GM23338 (cell line): Measurements from ENCODE around the gene COX20. TPM values are rescaled to one million over a fixed set of nuclear protein-coding genes. Genes with fewer than 3 reads are reported as not detected.

Experiments
- ATAC-seq: fragments of 200-7000 bp; cut with Tn5 transposase; 3 replicates; pipeline ENCODE4 v1.9.1; 2020
- DNase-seq: peaks from one replicate; pipeline ENCODE4 v3.0.0-alpha.2; 2015; ENCODE audit warnings: low spot score
- H2AFZ ChIP-seq: fragments of 200-600 bp; sonication (generic); 2 replicates; pipeline ENCODE4 v1.8.0; 2016; ENCODE audit warnings: antibody characterized with exemption, mild to moderate bottlenecking, moderate library complexity
- H3F3A ChIP-seq: fragments of 200-600 bp; sonication (generic); replicated peaks from 2 replicates; pipeline ENCODE4 v1.8.0; 2017; ENCODE audit warnings: antibody characterized with exemption, mixed run types, low read depth
- H3K27ac ChIP-seq: fragments of 200-600 bp; sonication (generic); 2 replicates; pipeline ENCODE4 v1.6.1; 2016; ENCODE audit warnings: low read depth
- H3K27me3 ChIP-seq: fragments of 200-600 bp; sonication (generic); 2 replicates; pipeline ENCODE4 v1.8.0; 2016; ENCODE audit warnings: mild to moderate bottlenecking, mixed run types, moderate library complexity; ENCODE audit not compliant: insufficient read depth
- H3K36me3 ChIP-seq: fragments of 200-600 bp; sonication (generic); 2 replicates; pipeline ENCODE4 v1.8.0; 2016; ENCODE audit warnings: mild to moderate bottlenecking; ENCODE audit not compliant: insufficient read depth
- H3K4me1 ChIP-seq: fragments of 200-600 bp; sonication (generic); 2 replicates; pipeline ENCODE4 v1.8.0; 2016; ENCODE audit warnings: mild to moderate bottlenecking, moderate library complexity; ENCODE audit not compliant: insufficient read depth
- H3K4me2 ChIP-seq: fragments of 200-600 bp; sonication (generic); 2 replicates; pipeline ENCODE4 v1.7.1; 2017; ENCODE audit warnings: mixed run types
- H3K4me3 ChIP-seq: fragments of 200-600 bp; sonication (generic); 2 replicates; pipeline ENCODE4 v1.6.1; 2016; ENCODE audit warnings: mixed run types
- H3K79me2 ChIP-seq: fragments of 200-600 bp; sonication (generic); replicated peaks from 2 replicates; pipeline ENCODE4 v1.8.0; 2017; ENCODE audit warnings: mild to moderate bottlenecking; ENCODE audit not compliant: insufficient read depth
- H3K9me2 ChIP-seq: fragments of 200-600 bp; sonication (generic); 2 replicates; pipeline ENCODE4 v1.8.0; 2017; ENCODE audit not compliant: insufficient read depth
- H4K20me1 ChIP-seq: fragments of 200-600 bp; sonication (generic); replicated peaks from 2 replicates; pipeline ENCODE4 v1.8.0; 2017; ENCODE audit warnings: mild to moderate bottlenecking; ENCODE audit not compliant: insufficient read depth
- H3K27ac Mint-ChIP-seq: 2 replicates; pipeline ENCODE4 v1.8.0; 2020; ENCODE audit warnings: inconsistent platforms, mild to moderate bottlenecking, moderate library complexity, mixed read lengths
- H3K27me3 Mint-ChIP-seq: 3 replicates; pipeline ENCODE4 v1.8.0; 2022; ENCODE audit warnings: low read depth, mild to moderate bottlenecking, moderate library complexity, mixed read lengths, inconsistent platforms; ENCODE audit not compliant: insufficient read depth, poor library complexity
- H3K36me3 Mint-ChIP-seq: 3 replicates; pipeline ENCODE4 v1.8.0; 2021; ENCODE audit warnings: low read depth, mild to moderate bottlenecking, inconsistent platforms, moderate library complexity, mixed read lengths
- H3K4me1 Mint-ChIP-seq: 3 replicates; pipeline ENCODE4 v1.8.0; 2020; ENCODE audit warnings: mild to moderate bottlenecking, inconsistent platforms, mixed read lengths
- H3K4me3 Mint-ChIP-seq: 3 replicates; pipeline ENCODE4 v1.8.0; 2021; ENCODE audit warnings: moderate library complexity, mild to moderate bottlenecking, inconsistent platforms, mixed read lengths
- H3K9me3 Mint-ChIP-seq: 3 replicates; pipeline ENCODE4 v1.8.0; 2020; ENCODE audit warnings: moderate library complexity, mild to moderate bottlenecking, inconsistent platforms, mixed read lengths
- CREB1 ChIP-seq: fragments of 250-450 bp; sonication (Bioruptor Pico); IDR thresholded peaks from 2 replicates; pipeline ENCODE4 v1.5.0; 2020; ENCODE audit warnings: low read depth, mild to moderate bottlenecking, moderate library complexity
- EZH2 ChIP-seq: fragments of 200-600 bp; sonication (generic); IDR thresholded peaks from one replicate; pipeline ENCODE4 v1.8.0; 2017; ENCODE audit warnings: antibody characterized with exemption, mild to moderate bottlenecking, low read depth; ENCODE audit not compliant: unreplicated experiment
- EZH2phosphoT487 ChIP-seq: fragments of 200-600 bp; sonication (generic); IDR thresholded peaks from one replicate; pipeline ENCODE4 v1.8.1; 2018; ENCODE audit warnings: antibody characterized with exemption; ENCODE audit not compliant: unreplicated experiment
- NANOG ChIP-seq: IDR thresholded peaks from 2 replicates; pipeline ENCODE4 v1.6.1; 2016; ENCODE audit warnings: antibody characterized with exemption, borderline replicate concordance
- REST ChIP-seq: IDR thresholded peaks from one replicate; pipeline ENCODE4 v1.6.1; 2018; ENCODE audit warnings: antibody characterized with exemption; ENCODE audit not compliant: unreplicated experiment
- STAT1 ChIP-seq: IDR thresholded peaks from one replicate; pipeline ENCODE4 v1.6.1; 2016; ENCODE audit warnings: antibody characterized with exemption; ENCODE audit not compliant: unreplicated experiment
- ZNF114 ChIP-seq: fragments of 250-450 bp; sonication (Bioruptor Pico); IDR thresholded peaks from 2 replicates; pipeline ENCODE4 v1.5.0; 2020; ENCODE audit warnings: mild to moderate bottlenecking, moderate library complexity
- polyA plus RNA-seq: library from polyadenylated mRNA; unstranded; fragments of >200 nt; fragmentation: Nextera tagmentation; extraction: Ambion mirVana; gene quantifications from 2 replicates; pipeline ENCODE4 v1.2.1, GENCODE V29; 2016
- total RNA-seq: library from RNA; depleted of rRNA; stranded (reverse); fragments of >200 nt; shearing (Covaris generic); gene quantifications from 2 replicates; pipeline ENCODE4 v1.2.3, GENCODE V29; 2014

Gene COX20
- total and polyA plus RNA-seq, 2 experiments from 2014 or later, result 19.3 to 175 TPM

DNA sequence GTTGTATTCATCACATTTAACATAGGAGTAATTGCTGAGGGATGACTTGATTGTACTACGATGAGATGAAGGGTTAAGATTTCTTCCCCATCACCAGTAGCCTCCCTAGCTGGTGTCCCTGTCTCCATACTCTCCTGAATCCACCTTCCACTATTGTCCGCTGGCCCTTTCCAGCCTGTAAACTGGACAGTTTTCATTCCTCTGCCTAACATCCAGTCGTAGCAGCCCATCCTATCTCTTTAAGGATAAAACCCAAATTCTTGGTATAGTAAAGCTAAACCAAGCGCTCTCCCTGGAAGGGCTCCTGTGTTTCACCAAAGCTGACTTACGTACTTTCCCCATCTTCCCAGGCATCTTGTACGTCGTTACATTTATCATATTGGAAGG is 670 bp downstream of the COX20 start (continued):
- TF ChIP-seq REST (no peak), EZH2phosphoT487 (no peak), CREB1 (CRISPR knock-in tag) (no peak), NANOG (no peak)

GRCh38 chr1:244836584-244836983 is 1.1 kb downstream of the COX20 start:
- Mint-ChIP-seq H3K36me3 (peaks cover 25% of the 10 kb centered on the region), H3K27me3 (peaks cover 18% of the 10 kb centered on the region), H3K4me3 (peak overlapping the region; percentile 94), H3K4me1 (peaks cover 38% of the 10 kb centered on the region), H3K27ac (peak overlapping the region; percentile 97), H3K9me3 (no peaks in the 10 kb centered on the region; the same call in 2 of the 3 replicates)
- H3K4me2 ChIP-seq, result peak overlapping the region; percentile 82
- no peak overlapping the region for H2AFZ ChIP-seq
- H3K36me3 ChIP-seq, result no peaks in the 10 kb centered on the region
- H3K79me2 ChIP-seq, result peaks cover 44% of the 10 kb centered on the region
- H3K27me3 ChIP-seq, result no peaks in the 10 kb centered on the region
- no peak for ATAC-seq
- TF ChIP-seq STAT1 (no peak), EZH2 (no peak), REST (no peak), ZNF114 (no peak), CREB1 (CRISPR knock-in tag) (no peak)
- H3K27ac ChIP-seq, result peak overlapping the region; percentile 100
- no peak for DNase-seq
- no peaks in the 10 kb centered on the region for H3K9me2 ChIP-seq
- H3K4me1 ChIP-seq, result peaks cover 24% of the 10 kb centered on the region
- H3K4me3 ChIP-seq, result peak overlapping the region; percentile 73
- peaks cover 8% of the 10 kb centered on the region; the same call in 1 of the 2 replicates for H4K20me1 ChIP-seq
- H3F3A ChIP-seq, result peaks cover 18% of the 10 kb centered on the region; the same call in 1 of the 2 replicates
